HUES6 (cell line): ENCODE data around the gene ERCC8.
A peak's percentile ranks its signal among the peaks of the same experiment; 100 is the strongest.
"Not testable (repeated sequence)": the region's sequence is repeated elsewhere in the genome, so short reads cannot be mapped to it uniquely, and the experiment has no call there.

ENCODE experiments used
- H3K27ac ChIP-seq: 2 replicates; pipeline ENCODE4 v1.7.0; 2013; ENCODE audit warnings: low read depth, mild to moderate bottlenecking, low read length, inconsistent platforms
- H3K27me3 ChIP-seq: 2 replicates; pipeline ENCODE4 v1.6.1; 2013; ENCODE audit warnings: low read length; ENCODE audit not compliant: control insufficient read depth, insufficient read depth
- H3K36me3 ChIP-seq: 2 replicates; pipeline ENCODE4 v1.6.1; 2013; ENCODE audit warnings: low read length; ENCODE audit not compliant: control insufficient read depth, insufficient read depth
- H3K4me1 ChIP-seq: 2 replicates; pipeline ENCODE4 v1.6.1; 2013; ENCODE audit warnings: low read length; ENCODE audit not compliant: control insufficient read depth, insufficient read depth
- H3K4me3 ChIP-seq: 2 replicates; pipeline ENCODE4 v1.5.1; 2013; ENCODE audit warnings: low read depth, low read length
- H3K9ac ChIP-seq: one replicate; pipeline ENCODE4 v1.6.1; 2013; ENCODE audit warnings: mild to moderate bottlenecking, low read length
- H3K9me3 ChIP-seq: 2 replicates; pipeline ENCODE4 v1.6.1; 2013; ENCODE audit warnings: low read depth, low read length; ENCODE audit not compliant: control insufficient read depth, insufficient read depth

Gene ERCC8

DNA sequence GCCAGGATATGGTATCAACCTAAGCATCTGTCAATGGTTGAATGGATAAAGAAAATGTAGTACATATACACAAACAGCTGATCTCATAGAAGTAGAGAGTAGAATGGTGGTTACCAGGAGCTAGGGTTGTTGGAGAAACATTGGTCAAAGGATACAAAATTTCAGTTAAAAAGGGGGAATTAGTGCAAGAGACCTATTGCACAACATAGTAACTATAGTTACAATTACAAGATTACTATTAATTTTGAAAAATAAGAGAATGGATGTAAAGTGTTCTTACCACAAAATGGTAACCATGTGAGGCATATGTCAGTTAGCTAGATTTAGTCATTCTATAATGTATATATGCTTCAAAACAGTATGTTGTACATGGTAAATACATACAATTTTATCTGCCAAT, 72.0 kb downstream of the ERCC8 start:
- Histone ChIP-seq H3K27ac (no peak overlapping the region), H3K4me3 (no peak overlapping the region), H3K4me1 (no peaks in the 10 kb centered on the region), H3K27me3 (no peaks in the 10 kb centered on the region), H3K9me3 (peaks cover 13% of the 10 kb centered on the region; the same call in 1 of the 2 replicates), H3K36me3 (no peaks in the 10 kb centered on the region), H3K9ac (no peak overlapping the region)

- Histone ChIP-seq H3K36me3 (no peaks in the 10 kb centered on the region), H3K4me3 (no peak overlapping the region), H3K9ac (no peak overlapping the region), H3K27ac (no peak overlapping the region), H3K9me3 (peaks cover 13% of the 10 kb centered on the region; the same call in 1 of the 2 replicates), H3K4me1 (no peaks in the 10 kb centered on the region), H3K27me3 (no peaks in the 10 kb centered on the region)
Measured at GRCh38 chr5:60870857-60871256, 74.0 kb downstream of the ERCC8 start.

GRCh38 chr5:60860572-60860971, 84.3 kb downstream of the ERCC8 start:
- H3K36me3 ChIP-seq, H3K27me3 ChIP-seq, H3K9me3 ChIP-seq, H3K4me1 ChIP-seq, H3K9ac ChIP-seq, H3K4me3 ChIP-seq, H3K27ac ChIP-seq: not testable (repeated sequence)

DNA sequence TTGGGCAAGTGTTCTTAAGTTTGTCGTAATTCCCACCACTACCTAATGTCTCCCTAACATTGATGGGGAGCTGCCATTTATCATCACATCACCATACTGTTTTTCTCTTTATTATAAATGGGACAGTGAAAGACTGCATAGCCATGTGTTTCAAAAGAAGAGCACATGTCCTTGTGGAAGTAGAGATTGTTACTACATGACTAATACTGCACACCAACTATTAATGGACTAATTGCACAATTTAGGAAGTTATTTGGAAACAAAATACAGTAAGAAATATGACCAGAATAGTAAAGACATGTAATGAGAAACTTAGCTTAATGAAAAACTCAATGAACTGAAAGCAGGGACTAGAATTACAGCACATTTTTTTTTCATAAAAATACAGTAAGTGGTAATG, 88.8 kb downstream of the ERCC8 start:
- no peak overlapping the region for H3K4me3 ChIP-seq
- H3K27ac ChIP-seq, result no peak overlapping the region
- H3K4me1 ChIP-seq, result peaks cover 12% of the 10 kb centered on the region
- H3K9me3 ChIP-seq, result peaks cover 4% of the 10 kb centered on the region
- no peaks in the 10 kb centered on the region for H3K36me3 ChIP-seq
- no peaks in the 10 kb centered on the region for H3K27me3 ChIP-seq
- H3K9ac ChIP-seq, result no peak overlapping the region

DNA sequence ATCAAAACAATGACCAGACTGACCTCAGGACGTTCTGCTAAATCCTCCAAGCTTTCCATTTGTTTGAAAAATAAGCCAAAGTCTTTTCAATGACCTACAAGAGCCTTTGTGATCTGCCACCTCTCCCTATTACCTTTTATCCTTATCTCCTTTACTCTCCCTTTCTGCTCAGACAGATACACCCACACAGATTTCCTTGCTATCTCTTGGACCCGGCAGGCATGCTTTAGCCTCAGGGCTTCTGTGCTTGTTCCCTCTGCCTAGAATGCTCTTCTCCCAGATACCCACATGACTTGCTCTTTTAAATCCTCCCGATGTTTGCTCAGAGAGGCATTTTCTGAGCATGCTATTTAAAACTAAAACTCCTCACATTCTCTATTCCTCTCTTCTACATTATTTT, 91.9 kb downstream of the ERCC8 start:
- Histone ChIP-seq H3K36me3 (no peaks in the 10 kb centered on the region), H3K27me3 (no peaks in the 10 kb centered on the region), H3K9ac (no peak overlapping the region), H3K4me1 (peaks cover 12% of the 10 kb centered on the region), H3K27ac (no peak overlapping the region), H3K4me3 (no peak overlapping the region), H3K9me3 (peaks cover 4% of the 10 kb centered on the region)

- peaks cover 12% of the 10 kb centered on the region for H3K4me1 ChIP-seq
- H3K27ac ChIP-seq, result no peak overlapping the region
- no peak overlapping the region for H3K4me3 ChIP-seq
- H3K27me3 ChIP-seq, result no peaks in the 10 kb centered on the region
- H3K9me3 ChIP-seq, result no peaks in the 10 kb centered on the region
- no peaks in the 10 kb centered on the region for H3K36me3 ChIP-seq
- H3K9ac ChIP-seq, result no peak overlapping the region
Measured at GRCh38 chr5:60852317-60852716, 92.6 kb downstream of the ERCC8 start.

GRCh38 chr5:60851626-60852025, 93.2 kb downstream of the ERCC8 start:
- no peaks in the 10 kb centered on the region for H3K9me3 ChIP-seq
- H3K27ac ChIP-seq, result no peak overlapping the region

GRCh38 chr5:60846298-60846697, 98.6 kb downstream of the ERCC8 start:
- Histone ChIP-seq H3K9me3 (no peaks in the 10 kb centered on the region), H3K4me3 (no peak overlapping the region), H3K4me1 (peaks cover 7% of the 10 kb centered on the region; the same call in 1 of the 2 replicates), H3K27me3 (peaks cover 31% of the 10 kb centered on the region), H3K27ac (no peak overlapping the region), H3K36me3 (no peaks in the 10 kb centered on the region), H3K9ac (no peak overlapping the region)

More at GRCh38 chr5:60851626-60852025, 93.2 kb downstream of the ERCC8 start:
- Histone ChIP-seq H3K36me3 (no peaks in the 10 kb centered on the region), H3K4me1 (peaks cover 12% of the 10 kb centered on the region), H3K4me3 (no peak overlapping the region), H3K9ac (no peak overlapping the region), H3K27me3 (no peaks in the 10 kb centered on the region)

- H3K27me3 ChIP-seq, result peaks cover 35% of the 10 kb centered on the region
- H3K4me1 ChIP-seq, result peaks cover 7% of the 10 kb centered on the region; the same call in 1 of the 2 replicates
- H3K36me3 ChIP-seq, result no peaks in the 10 kb centered on the region
- H3K4me3 ChIP-seq, result peak within 1 kb of the TSS; percentile 81
- H3K9ac ChIP-seq, result peak within 1 kb of the TSS; percentile 50
- no peaks in the 10 kb centered on the region for H3K9me3 ChIP-seq
- no peak within 1 kb of the TSS for H3K27ac ChIP-seq
Measured at GRCh38 chr5:60843936-60844905, 100.6 kb downstream of the ERCC8 start, which contains the start of gene ELOVL7. Gene ELOVL7 (minus strand): TSS chr5:60844269. CDS start chr5:60787397, 56,872 bp downstream.

GRCh38 chr5:60843386-60843935, 101.4 kb downstream of the ERCC8 start:
- no peak overlapping the region for H3K27ac ChIP-seq

DNA sequence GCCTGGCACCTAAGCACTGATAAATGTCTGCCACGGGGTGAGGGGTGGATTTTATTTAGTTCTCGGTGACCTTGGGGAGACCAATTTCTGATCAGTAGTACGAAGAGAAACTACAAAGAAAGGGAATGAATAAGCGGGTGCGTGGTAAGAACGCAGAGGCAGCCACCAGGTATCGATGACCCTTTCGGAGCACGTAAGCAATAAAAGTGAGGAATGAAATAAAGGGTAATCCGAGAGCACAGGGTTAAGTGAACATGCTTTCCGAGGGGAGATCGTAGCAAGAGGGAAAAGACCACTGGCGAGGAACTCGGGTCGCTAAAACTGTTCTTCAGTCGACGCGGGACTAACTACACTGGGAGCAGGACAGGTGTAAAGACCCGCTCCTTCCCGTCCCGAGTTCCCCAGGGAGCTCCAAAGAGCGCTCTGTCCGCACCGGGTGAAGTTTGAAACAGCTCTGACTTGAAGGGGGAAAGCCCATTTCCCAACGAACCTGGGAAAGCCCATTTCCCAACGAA, 101.9 kb downstream of the ERCC8 start:
- H3K27me3 ChIP-seq, result peaks cover 35% of the 10 kb centered on the region
- H3K4me1 ChIP-seq, result peaks cover 12% of the 10 kb centered on the region; the same call in 1 of the 2 replicates
- no peaks in the 10 kb centered on the region for H3K9me3 ChIP-seq
- H3K36me3 ChIP-seq, result no peaks in the 10 kb centered on the region
- H3K27ac ChIP-seq, result no peak overlapping the region
- peak overlapping the region; percentile 50 for H3K9ac ChIP-seq
- peak overlapping the region; percentile 81 for H3K4me3 ChIP-seq

More at GRCh38 chr5:60843386-60843935, 101.4 kb downstream of the ERCC8 start:
- Histone ChIP-seq H3K27me3 (peaks cover 35% of the 10 kb centered on the region), H3K9ac (peak overlapping the region; percentile 50), H3K9me3 (no peaks in the 10 kb centered on the region), H3K36me3 (no peaks in the 10 kb centered on the region), H3K4me3 (peak overlapping the region; percentile 81), H3K4me1 (peaks cover 7% of the 10 kb centered on the region; the same call in 1 of the 2 replicates)
